H9 (cell line): ENCODE results near the gene ENTPD6. TPM values are rescaled to one million over a fixed set of nuclear protein-coding genes. Genes with fewer than 3 reads are reported as not detected.

ENCODE experiments used
- DNase-seq: peaks from one replicate; pipeline ENCODE4 v3.0.0-alpha.2; 2017
- H2AFZ ChIP-seq: one replicate; pipeline ENCODE4 v1.6.1; 2013; ENCODE audit warnings: mild to moderate bottlenecking, low read length, control low read depth, moderate library complexity
- H2AK5ac ChIP-seq: 2 replicates; pipeline ENCODE4 v1.6.1; 2013; ENCODE audit warnings: low read length, control low read depth, mixed read lengths; ENCODE audit not compliant: insufficient read length
- H2BK120ac ChIP-seq: one replicate; pipeline ENCODE4 v1.6.1; 2013; ENCODE audit warnings: low read depth, mild to moderate bottlenecking, low read length, control low read depth, inconsistent platforms; ENCODE audit not compliant: poor library complexity, severe bottlenecking
- H2BK12ac ChIP-seq: 2 replicates; pipeline ENCODE4 v1.6.1; 2013; ENCODE audit warnings: low read length, control low read depth, mixed read lengths, low read depth; ENCODE audit not compliant: insufficient read length
- H2BK15ac ChIP-seq: 2 replicates; pipeline ENCODE4 v1.6.1; 2013; ENCODE audit warnings: low read depth, low read length, control low read depth
- H2BK20ac ChIP-seq: one replicate; pipeline ENCODE4 v1.6.1; 2013; ENCODE audit warnings: low read depth, mild to moderate bottlenecking, low read length, control low read depth, inconsistent platforms; ENCODE audit not compliant: poor library complexity, severe bottlenecking
- H2BK5ac ChIP-seq: 2 replicates; pipeline ENCODE4 v1.6.1; 2013; ENCODE audit warnings: low read length, control low read depth, mixed read lengths; ENCODE audit not compliant: insufficient read length
- H3K14ac ChIP-seq: 2 replicates; pipeline ENCODE4 v1.6.1; 2013; ENCODE audit warnings: low read length, control low read depth; ENCODE audit not compliant: insufficient read depth
- H3K18ac ChIP-seq: 2 replicates; pipeline ENCODE4 v1.6.1; 2013; ENCODE audit warnings: low read depth, mild to moderate bottlenecking, mixed read lengths, low read length, control low read depth; ENCODE audit not compliant: insufficient read length
- H3K23ac ChIP-seq: 2 replicates; pipeline ENCODE4 v1.6.1; 2013; ENCODE audit warnings: low read length, control low read depth, mixed read lengths, low read depth; ENCODE audit not compliant: insufficient read length
- H3K23me2 ChIP-seq: 2 replicates; pipeline ENCODE4 v1.6.1; 2013; ENCODE audit warnings: low read depth, mild to moderate bottlenecking, mixed read lengths, low read length, control low read depth; ENCODE audit not compliant: insufficient read length, poor library complexity, severe bottlenecking
- H3K27ac ChIP-seq: 2 replicates; pipeline ENCODE4 v1.5.1; 2013; ENCODE audit warnings: low read length, control low read depth, mixed read lengths, low read depth; ENCODE audit not compliant: insufficient read length
- H3K27me3 ChIP-seq: 2 replicates; pipeline ENCODE4 v1.6.1; 2013; ENCODE audit warnings: low read length, control low read depth, inconsistent platforms; ENCODE audit not compliant: insufficient read depth
- H3K4ac ChIP-seq: 2 replicates; pipeline ENCODE4 v1.6.1; 2013; ENCODE audit warnings: low read depth, mild to moderate bottlenecking, control low read depth, inconsistent platforms, low read length, moderate library complexity
- H3K4me1 ChIP-seq: 2 replicates; pipeline ENCODE4 v1.6.1; 2013; ENCODE audit warnings: low read length, control low read depth, inconsistent platforms; ENCODE audit not compliant: insufficient read depth
- H3K4me2 ChIP-seq: 2 replicates; pipeline ENCODE4 v1.6.1; 2013; ENCODE audit warnings: low read length, control low read depth, mixed read lengths; ENCODE audit not compliant: insufficient read length, insufficient read depth
- H3K56ac ChIP-seq: 2 replicates; pipeline ENCODE4 v1.6.1; 2013; ENCODE audit warnings: low read depth, mild to moderate bottlenecking, mixed read lengths, low read length, control low read depth; ENCODE audit not compliant: insufficient read length
- H3K79me1 ChIP-seq: 2 replicates; pipeline ENCODE4 v1.6.1; 2013; ENCODE audit warnings: low read depth, mild to moderate bottlenecking, moderate library complexity, low read length, control low read depth, inconsistent platforms; ENCODE audit not compliant: insufficient read depth, poor library complexity, severe bottlenecking
- H3K79me2 ChIP-seq: 2 replicates; pipeline ENCODE4 v1.6.1; 2013; ENCODE audit warnings: low read length, control low read depth, inconsistent platforms; ENCODE audit not compliant: insufficient read depth
- H3K9ac ChIP-seq: 2 replicates; pipeline ENCODE4 v1.6.1; 2013; ENCODE audit warnings: low read length, control low read depth, mixed read lengths; ENCODE audit not compliant: insufficient read length; ENCODE audit errors: extremely low read depth
- H3K9me3 ChIP-seq: one replicate; pipeline ENCODE4 v1.6.1; 2013; ENCODE audit warnings: low read depth, low read length, inconsistent platforms; ENCODE audit not compliant: control insufficient read depth
- H3T11ph ChIP-seq: one replicate; pipeline ENCODE4 v1.6.1; 2013; ENCODE audit warnings: mild to moderate bottlenecking, low read length, control low read depth, inconsistent platforms
- H4K20me1 ChIP-seq: one replicate; pipeline ENCODE4 v1.6.1; 2013; ENCODE audit not compliant: control insufficient read depth, insufficient read length, insufficient read depth
- H4K5ac ChIP-seq: 2 replicates; pipeline ENCODE4 v1.6.1; 2013; ENCODE audit warnings: low read depth, mild to moderate bottlenecking, mixed read lengths, low read length, control low read depth; ENCODE audit not compliant: insufficient read length
- H4K8ac ChIP-seq: replicated peaks from 2 replicates; pipeline ENCODE4 v1.6.1; 2013; ENCODE audit warnings: low read length, control low read depth, mixed read lengths, low read depth; ENCODE audit not compliant: insufficient read length
- H4K91ac ChIP-seq: 2 replicates; pipeline ENCODE4 v1.6.1; 2013; ENCODE audit warnings: low read depth, mild to moderate bottlenecking, moderate library complexity, mixed read lengths, low read length, control low read depth; ENCODE audit not compliant: insufficient read length
- H3K27ac Mint-ChIP-seq, 3 experiments: 2 replicates in 2 of 3; 3 replicates in 1 of 3; pipeline ENCODE4 v1.8.0; 2020 to 2021; ENCODE audit warnings: mixed read lengths in 3 of 3, mild to moderate bottlenecking in 1 of 3, moderate library complexity in 1 of 3
- H3K27me3 Mint-ChIP-seq: 2 replicates; pipeline ENCODE4 v1.8.0; 2021; ENCODE audit warnings: low read depth, mild to moderate bottlenecking, moderate library complexity, mixed read lengths
- H3K36me3 Mint-ChIP-seq, 3 experiments: 2 replicates in 2 of 3; 3 replicates in 1 of 3; pipeline ENCODE4 v1.8.0; 2020 to 2021; ENCODE audit warnings: low read depth in 3 of 3, mixed read lengths in 3 of 3; ENCODE audit not compliant: insufficient read depth in 1 of 3
- H3K4me1 Mint-ChIP-seq, 2 experiments: 2 replicates each; pipeline ENCODE4 v1.8.0; 2020; ENCODE audit warnings: mixed read lengths in 2 of 2
- H3K4me3 Mint-ChIP-seq, 2 experiments: 2 replicates in 1 of 2; 3 replicates in 1 of 2; pipeline ENCODE4 v1.8.0; 2020 to 2021; ENCODE audit warnings: mild to moderate bottlenecking in 2 of 2, mixed read lengths in 2 of 2, moderate library complexity in 1 of 2
- H3K9me3 Mint-ChIP-seq, 2 experiments: 2 replicates in 1 of 2; 3 replicates in 1 of 2; pipeline ENCODE4 v1.8.0; 2020; ENCODE audit warnings: mild to moderate bottlenecking in 2 of 2, mixed read lengths in 2 of 2, moderate library complexity in 1 of 2
- CTCF ChIP-seq: fragments of 200-600 bp; sonication (generic); conservative IDR thresholded peaks from 3 replicates; pipeline ENCODE4 v1.8.0; 2021; ENCODE audit warnings: antibody characterized with exemption, mild to moderate bottlenecking
- WGBS: extraction: QIAGEN DNeasy Blood & Tissue Kit; methylation state at CpG from one replicate; pipeline ENCODE4 v1.1.7; 2013; ENCODE audit warnings: missing lambda C conversion rate, low lambda C conversion rate, mixed read lengths; ENCODE audit not compliant: insufficient read length; ENCODE audit errors: extremely low coverage; 5-methylcytosine and 5-hydroxymethylcytosine counted together
- total RNA-seq: library from RNA; stranded (reverse); gene quantifications from 2 replicates; pipeline ENCODE4 v1.2.1, GENCODE V29; 2021

The ENTPD6 gene
- total RNA-seq, 1 experiment from 2014 or later = 57.4 TPM

GRCh38 chr20:25247000-25247517, 51.5 kb downstream of the ENTPD6 start:
- peak; percentile 82 for DNase-seq
- H3K9ac ChIP-seq = no peak overlapping the region
- no peak overlapping the region for H2BK12ac ChIP-seq
- H3K23me2 ChIP-seq = peaks cover 6% of the 10 kb centered on the region
- TF ChIP-seq CTCF = peak; percentile 64
- no peaks in the 10 kb centered on the region for H3K4me1 ChIP-seq
- no peaks in the 10 kb centered on the region for H3K9me3 ChIP-seq
- no peak overlapping the region for H3K4ac ChIP-seq
- Mint-ChIP-seq H3K4me3 (peak overlapping the region; percentile 85 to 90), H3K4me1 (peaks cover 45 to 47% of the 10 kb centered on the region in 2 experiments), H3K27ac (no peak overlapping the region), H3K9me3 (peaks cover 2 to 6% of the 10 kb centered on the region in 2 experiments; a peak in 3 of 5 replicates), H3K27me3 (peaks cover 14% of the 10 kb centered on the region), H3K36me3 (peaks cover 2 to 6% (median 2%) of the 10 kb centered on the region in 3 experiments; a peak in 4 of 7 replicates)
- no peak overlapping the region for H2AFZ ChIP-seq
- H2BK120ac ChIP-seq = no peak overlapping the region
- H3K18ac ChIP-seq = no peak overlapping the region
- H2BK20ac ChIP-seq = no peak overlapping the region
- no peaks in the 10 kb centered on the region for H4K20me1 ChIP-seq
- H3K27ac ChIP-seq = no peak overlapping the region
- H3K79me1 ChIP-seq = no peaks in the 10 kb centered on the region
- no peak overlapping the region for H3K23ac ChIP-seq
- H2BK15ac ChIP-seq = no peak overlapping the region
- H3K14ac ChIP-seq = no peak overlapping the region
- H3K56ac ChIP-seq = no peak overlapping the region
- H3K27me3 ChIP-seq = no peaks in the 10 kb centered on the region; the same call in 1 of the 2 replicates
- peak overlapping the region; percentile 60 for H3K4me2 ChIP-seq
- no peak overlapping the region for H3T11ph ChIP-seq
- no peak overlapping the region for H2AK5ac ChIP-seq
- peaks cover 5% of the 10 kb centered on the region; the same call in 1 of the 2 replicates for H3K79me2 ChIP-seq
- no peak overlapping the region for H4K91ac ChIP-seq
- H4K5ac ChIP-seq = no peak overlapping the region
- H2BK5ac ChIP-seq = no peak overlapping the region
- no peak overlapping the region for H4K8ac ChIP-seq
- WGBS = no CpG with 5 or more reads among the region's 24 CpGs
